ENCODE measurements around the gene PROSER3.

DNA sequence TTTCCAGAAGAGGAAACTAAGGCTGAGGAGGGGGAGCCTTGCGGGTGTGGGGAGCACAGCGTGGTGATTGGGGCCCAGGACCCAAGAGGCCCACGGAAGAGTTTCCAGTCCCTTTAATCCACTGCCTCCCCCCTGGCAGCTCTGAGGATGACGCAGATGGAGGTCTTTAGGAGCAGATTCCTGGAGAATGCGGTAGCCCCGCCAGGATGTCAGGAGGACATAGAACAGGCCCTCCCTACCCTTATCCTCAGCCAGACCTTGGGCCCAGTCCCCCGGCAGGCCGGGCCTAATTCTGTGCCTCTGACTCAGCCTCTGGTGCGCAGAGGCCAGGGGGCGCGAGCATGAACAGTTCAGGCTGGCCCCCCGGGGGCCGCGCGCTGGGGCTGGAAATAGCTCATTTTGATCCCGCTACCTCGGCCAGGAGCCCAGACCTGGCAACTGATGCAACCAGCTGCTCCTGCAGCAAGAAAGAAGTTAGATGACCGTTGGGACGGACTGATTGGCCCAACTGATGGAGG lies 686 bp upstream of the PROSER3 start:
- TF ChIP-seq, protein P1, sequence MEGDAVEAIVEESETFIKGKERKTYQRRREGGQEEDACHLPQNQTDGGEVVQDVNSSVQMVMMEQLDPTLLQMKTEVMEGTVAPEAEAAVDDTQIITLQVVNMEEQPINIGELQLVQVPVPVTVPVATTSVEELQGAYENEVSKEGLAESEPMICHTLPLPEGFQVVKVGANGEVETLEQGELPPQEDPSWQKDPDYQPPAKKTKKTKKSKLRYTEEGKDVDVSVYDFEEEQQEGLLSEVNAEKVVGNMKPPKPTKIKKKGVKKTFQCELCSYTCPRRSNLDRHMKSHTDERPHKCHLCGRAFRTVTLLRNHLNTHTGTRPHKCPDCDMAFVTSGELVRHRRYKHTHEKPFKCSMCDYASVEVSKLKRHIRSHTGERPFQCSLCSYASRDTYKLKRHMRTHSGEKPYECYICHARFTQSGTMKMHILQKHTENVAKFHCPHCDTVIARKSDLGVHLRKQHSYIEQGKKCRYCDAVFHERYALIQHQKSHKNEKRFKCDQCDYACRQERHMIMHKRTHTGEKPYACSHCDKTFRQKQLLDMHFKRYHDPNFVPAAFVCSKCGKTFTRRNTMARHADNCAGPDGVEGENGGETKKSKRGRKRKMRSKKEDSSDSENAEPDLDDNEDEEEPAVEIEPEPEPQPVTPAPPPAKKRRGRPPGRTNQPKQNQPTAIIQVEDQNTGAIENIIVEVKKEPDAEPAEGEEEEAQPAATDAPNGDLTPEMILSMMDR (IDR thresholded peaks at IDR 0.05) = no peak
- TF ChIP-seq ZFX (IDR thresholded peaks at IDR 0.05; ENCODE audit: borderline replicate concordance) = no peak
